Mononuclear cell (primary cell): ENCODE measurements around the gene CCDC12. TPM values are rescaled to one million over a fixed set of nuclear protein-coding genes. Genes with fewer than 3 reads are reported as not detected.

Source experiments
- H3K27me3 ChIP-seq: 2 replicates; pipeline ENCODE4 v1.6.0; 2011; ENCODE audit warnings: low read length, control low read depth; ENCODE audit not compliant: insufficient read depth
- H3K4me1 ChIP-seq: 2 replicates; pipeline ENCODE4 v1.5.1; 2011; ENCODE audit warnings: mild to moderate bottlenecking, low read length, control low read depth; ENCODE audit not compliant: insufficient read depth
- H3K4me3 ChIP-seq: 2 replicates; pipeline ENCODE4 v1.5.1; 2011; ENCODE audit warnings: mild to moderate bottlenecking, low read length, moderate library complexity
- H3K9me3 ChIP-seq: 2 replicates; pipeline ENCODE4 v1.5.1; 2011; ENCODE audit warnings: low read depth, mild to moderate bottlenecking, control low read depth, low read length
- total RNA-seq: library from RNA; depleted of rRNA; stranded (reverse); fragments of >200 nt; gene quantifications from one replicate; pipeline ENCODE4 v1.2.3, GENCODE V29; 2012

The CCDC12 gene
- total RNA-seq, 1 donor = 45.2 TPM

GRCh38 chr3:47002171-47003055 is 25.9 kb upstream of the CCDC12 start:
- Histone ChIP-seq H3K4me3 (no peak overlapping the region), H3K9me3 (no peaks in the 10 kb centered on the region), H3K27me3 (no peaks in the 10 kb centered on the region)

GRCh38 chr3:47001731-47002170 is 25.2 kb upstream of the CCDC12 start:
- H3K4me1 ChIP-seq = peaks cover 17% of the 10 kb centered on the region
- H3K4me3 ChIP-seq = no peak overlapping the region
- no peaks in the 10 kb centered on the region for H3K9me3 ChIP-seq
- H3K27me3 ChIP-seq = no peaks in the 10 kb centered on the region

More at GRCh38 chr3:47002171-47003055, 25.9 kb upstream of the CCDC12 start:
- peaks cover 11% of the 10 kb centered on the region for H3K4me1 ChIP-seq

- no peaks in the 10 kb centered on the region for H3K27me3 ChIP-seq
- H3K4me1 ChIP-seq = peaks cover 20% of the 10 kb centered on the region
- no peaks in the 10 kb centered on the region for H3K9me3 ChIP-seq
- H3K4me3 ChIP-seq = no peak overlapping the region
These were observed 24.6 kb upstream of the CCDC12 start for GRCh38 chr3:47000922-47001730.

GRCh38 chr3:47000198-47000815 is 23.8 kb upstream of the CCDC12 start:
- no peaks in the 10 kb centered on the region for H3K9me3 ChIP-seq
- peaks cover 20% of the 10 kb centered on the region for H3K4me1 ChIP-seq
- no peaks in the 10 kb centered on the region for H3K27me3 ChIP-seq
- H3K4me3 ChIP-seq = no peak overlapping the region

- H3K4me1 ChIP-seq = peaks cover 20% of the 10 kb centered on the region
- no peak overlapping the region for H3K4me3 ChIP-seq
- H3K27me3 ChIP-seq = no peaks in the 10 kb centered on the region
- H3K9me3 ChIP-seq = no peaks in the 10 kb centered on the region
These were observed 23.1 kb upstream of the CCDC12 start for GRCh38 chr3:46999516-47000197.

- no peaks in the 10 kb centered on the region for H3K9me3 ChIP-seq
- H3K27me3 ChIP-seq = no peaks in the 10 kb centered on the region
- peaks cover 20% of the 10 kb centered on the region for H3K4me1 ChIP-seq
- H3K4me3 ChIP-seq = no peak overlapping the region
These were observed 22.4 kb upstream of the CCDC12 start for GRCh38 chr3:46998852-46999515.

GRCh38 chr3:46998121-46998851 is 21.7 kb upstream of the CCDC12 start:
- Histone ChIP-seq H3K4me3 (no peak overlapping the region), H3K4me1 (peaks cover 20% of the 10 kb centered on the region), H3K9me3 (no peaks in the 10 kb centered on the region), H3K27me3 (no peaks in the 10 kb centered on the region)

GRCh38 chr3:46997453-46998091 is 21.0 kb upstream of the CCDC12 start:
- H3K4me1 ChIP-seq = peaks cover 20% of the 10 kb centered on the region
- no peaks in the 10 kb centered on the region for H3K27me3 ChIP-seq
- no peaks in the 10 kb centered on the region for H3K9me3 ChIP-seq

GRCh38 chr3:46996689-46997452 is 20.3 kb upstream of the CCDC12 start:
- no peaks in the 10 kb centered on the region for H3K9me3 ChIP-seq
- no peak overlapping the region for H3K4me3 ChIP-seq
- no peaks in the 10 kb centered on the region for H3K27me3 ChIP-seq
- peaks cover 23% of the 10 kb centered on the region for H3K4me1 ChIP-seq

More at GRCh38 chr3:46997453-46998091, 21.0 kb upstream of the CCDC12 start:
- no peak overlapping the region for H3K4me3 ChIP-seq

GRCh38 chr3:46995901-46996562 is 19.5 kb upstream of the CCDC12 start:
- Histone ChIP-seq H3K4me1 (peaks cover 31% of the 10 kb centered on the region), H3K4me3 (no peak overlapping the region), H3K27me3 (no peaks in the 10 kb centered on the region), H3K9me3 (no peaks in the 10 kb centered on the region)

GRCh38 chr3:46994801-46995731 is 18.5 kb upstream of the CCDC12 start:
- H3K9me3 ChIP-seq = no peaks in the 10 kb centered on the region
- no peak overlapping the region for H3K4me3 ChIP-seq
- H3K27me3 ChIP-seq = no peaks in the 10 kb centered on the region
- H3K4me1 ChIP-seq = peaks cover 40% of the 10 kb centered on the region
